HS-5 (cell line): Measurements from ENCODE around the gene RSAD1.

Source experiments
- DNase-seq: peaks from one replicate; pipeline ENCODE4 v3.0.0-alpha.2; 2012; ENCODE audit warnings: low read depth

RSAD1 gene

GRCh38 chr17:50519141-50519834, 40.6 kb downstream of the RSAD1 start:
- no peak for DNase-seq

DNA sequence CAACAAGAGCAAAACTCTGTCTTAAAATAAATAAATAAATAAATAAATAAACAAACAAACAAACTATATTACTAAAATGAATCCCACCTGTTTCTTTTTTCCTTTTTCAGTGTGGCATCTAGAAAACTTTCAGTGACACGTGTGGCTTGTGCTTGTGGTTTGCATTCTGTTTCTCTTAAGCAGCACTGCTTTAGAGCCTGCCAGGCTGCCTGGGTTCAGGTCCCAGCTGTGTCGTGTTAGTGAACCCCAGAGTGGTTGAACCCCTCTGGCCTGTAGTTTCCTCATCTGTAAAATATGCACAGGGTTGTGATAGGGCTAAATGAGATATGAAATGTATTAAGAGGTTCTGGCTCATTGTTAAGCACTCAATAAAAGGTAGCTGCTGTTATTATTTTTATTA, 41.8 kb downstream of the RSAD1 start:
- no peak for DNase-seq

DNA sequence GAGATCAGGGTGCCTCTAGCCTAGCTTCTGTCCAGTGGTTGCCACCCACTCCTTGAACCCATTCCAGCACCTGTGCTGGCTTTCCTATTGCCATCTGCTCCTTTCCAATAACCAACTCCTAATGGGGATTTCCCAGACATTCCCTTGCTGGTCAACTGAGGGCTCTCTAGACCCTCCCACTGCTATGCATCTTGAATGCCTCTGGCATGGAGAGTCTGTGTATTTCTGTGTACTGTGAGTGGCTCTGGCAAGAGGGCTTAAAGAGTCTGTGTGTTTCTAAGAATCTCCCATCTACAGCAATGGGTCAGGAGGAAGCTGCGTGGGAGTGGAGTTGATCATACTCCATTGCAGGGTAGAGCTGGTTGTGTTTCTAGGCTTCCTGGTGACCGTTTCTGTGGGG, 42.9 kb downstream of the RSAD1 start:
- no peak for DNase-seq

DNA sequence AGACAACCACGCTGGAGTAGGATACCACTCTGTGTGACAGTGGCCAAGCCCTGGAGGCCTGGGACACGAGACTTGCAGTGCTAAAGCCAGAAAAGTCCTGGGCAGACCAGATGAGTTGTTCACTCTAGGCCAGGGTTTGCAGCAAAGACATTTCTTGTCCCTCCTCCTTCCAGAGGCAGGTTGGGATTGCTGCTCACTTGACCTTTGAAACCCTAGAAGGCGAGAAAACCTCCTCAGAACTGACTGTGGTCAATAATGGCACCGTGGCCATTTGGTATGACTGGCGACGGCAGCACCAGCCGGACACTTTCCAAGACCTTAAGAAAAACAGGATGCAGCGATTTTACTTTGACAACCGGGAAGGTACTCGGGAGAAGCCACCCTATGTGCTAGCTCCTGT, 44.1 kb downstream of the RSAD1 start:
- no peak for DNase-seq

DNA sequence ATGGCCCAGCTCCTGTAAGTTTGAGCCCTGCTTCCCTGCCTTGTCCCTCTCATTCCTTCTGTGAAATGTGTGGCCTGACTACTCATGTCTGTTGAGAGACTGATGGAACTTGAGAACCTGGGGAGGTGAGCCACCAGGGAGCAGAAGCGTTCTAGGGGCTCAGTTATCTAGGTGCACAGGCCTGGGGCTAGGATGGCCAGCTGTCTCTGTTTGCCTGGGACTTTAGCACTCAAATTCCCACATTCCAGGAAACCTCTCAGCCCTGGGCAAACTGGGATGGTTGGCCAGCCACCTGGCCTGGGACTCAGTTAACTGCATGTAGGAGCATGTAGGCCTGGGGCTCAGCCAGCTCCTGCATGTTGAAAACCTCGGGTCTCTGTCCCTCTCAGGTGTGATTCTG, 44.5 kb downstream of the RSAD1 start:
- DNase-seq: no peak

DNA sequence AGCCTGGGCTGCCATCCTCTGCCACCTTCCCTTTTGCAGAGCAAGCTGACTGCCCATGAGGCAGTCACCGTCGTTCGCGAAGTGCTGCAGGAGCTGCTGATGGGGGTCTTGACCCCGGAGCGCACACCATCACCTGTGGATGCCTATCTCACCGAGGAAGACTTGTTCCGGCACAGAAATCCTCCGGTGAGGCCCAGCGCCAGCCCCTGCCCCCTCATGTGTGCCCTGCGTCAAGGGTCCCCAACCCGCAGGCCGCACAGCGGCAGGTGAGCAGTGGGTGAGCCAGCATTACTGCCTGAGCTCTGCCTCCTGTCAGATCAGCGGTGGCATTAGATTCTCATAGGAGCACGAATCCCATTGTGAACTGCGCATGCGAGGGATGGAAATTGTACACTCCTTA, 46.2 kb downstream of the RSAD1 start:
- no peak for DNase-seq

DNA sequence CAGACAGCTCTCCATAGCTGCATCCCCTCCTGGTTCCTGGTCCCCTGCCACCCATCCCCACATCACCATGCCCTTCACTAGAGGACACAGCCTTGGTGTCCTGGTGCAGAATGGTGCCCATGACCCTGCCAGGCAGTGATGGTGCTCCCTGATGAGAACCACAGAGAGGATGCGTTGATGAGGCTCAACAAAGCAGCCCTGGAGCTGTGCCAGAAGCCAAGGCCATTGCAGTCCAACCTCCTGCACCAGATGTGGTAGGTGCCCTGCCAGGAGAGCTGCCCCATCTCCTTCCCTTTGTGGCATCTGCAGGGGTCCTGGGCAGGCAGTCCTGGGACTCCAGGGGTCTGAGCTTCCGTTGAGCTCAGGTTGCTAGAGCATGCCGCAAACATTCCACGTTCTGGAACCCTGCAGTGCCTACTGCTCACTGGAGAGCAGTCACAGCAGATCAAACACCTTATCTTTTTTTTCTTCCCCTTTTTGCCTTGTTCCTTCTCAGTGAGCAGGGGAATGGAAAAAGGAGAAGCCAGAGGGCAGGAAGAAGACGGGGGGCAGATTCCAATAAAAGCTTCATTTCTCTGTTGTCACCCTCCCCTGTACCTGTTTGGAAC, 48.6 kb downstream of the RSAD1 start:
- DNase-seq: no peak

- DNase-seq: no peak
These were observed 49.4 kb downstream of the RSAD1 start for GRCh38 chr17:50527949-50528474.

- DNase-seq: no peak
These were observed 51.2 kb downstream of the RSAD1 start for GRCh38 chr17:50529849-50530248.

GRCh38 chr17:50531428-50532025, 52.9 kb downstream of the RSAD1 start:
- no peak for DNase-seq

DNA sequence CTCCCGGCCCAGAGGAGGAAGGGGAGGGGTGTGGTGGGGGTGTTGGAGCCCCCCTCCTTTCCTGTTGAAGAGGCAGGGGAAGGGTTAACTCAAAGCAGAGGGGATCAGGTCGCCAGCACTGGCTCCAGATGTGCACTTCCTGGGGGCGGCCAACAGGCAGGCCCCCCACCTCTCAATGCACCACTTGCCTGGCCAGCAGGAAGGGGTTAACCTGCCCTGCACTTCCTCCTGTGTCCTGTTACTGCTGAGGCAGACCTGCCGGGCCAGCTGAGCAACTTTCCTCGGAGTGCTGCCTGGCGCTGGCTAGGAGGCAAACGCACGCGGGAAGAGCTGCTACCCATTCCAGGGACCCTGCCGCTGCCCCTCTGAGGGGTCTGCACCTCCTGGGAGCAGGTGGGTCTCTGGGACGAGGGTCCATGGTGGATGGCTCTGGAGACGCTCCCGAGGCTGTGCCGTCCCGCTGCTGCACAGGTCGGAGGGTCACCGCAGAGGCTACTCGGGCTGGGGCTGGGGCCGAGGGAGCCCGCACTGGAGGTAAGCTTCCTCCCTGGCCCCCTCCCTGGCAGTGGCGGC, 53.9 kb downstream of the RSAD1 start, which contains the start of gene EPN3:
TSS of gene EPN3 (plus strand) at position 284 of the 573 bp plus-strand sequence. CDS start 3,822 bp downstream, outside the sequence.
- DNase-seq: no peak

GRCh38 chr17:50533185-50533584, 54.5 kb downstream of the RSAD1 start:
- no peak for DNase-seq

GRCh38 chr17:50533720-50534148, 55.1 kb downstream of the RSAD1 start:
- DNase-seq: no peak

- DNase-seq: no peak
These were observed 55.7 kb downstream of the RSAD1 start for GRCh38 chr17:50534222-50534978.

- no peak for DNase-seq
These were observed 56.3 kb downstream of the RSAD1 start for GRCh38 chr17:50534979-50535326.

DNA sequence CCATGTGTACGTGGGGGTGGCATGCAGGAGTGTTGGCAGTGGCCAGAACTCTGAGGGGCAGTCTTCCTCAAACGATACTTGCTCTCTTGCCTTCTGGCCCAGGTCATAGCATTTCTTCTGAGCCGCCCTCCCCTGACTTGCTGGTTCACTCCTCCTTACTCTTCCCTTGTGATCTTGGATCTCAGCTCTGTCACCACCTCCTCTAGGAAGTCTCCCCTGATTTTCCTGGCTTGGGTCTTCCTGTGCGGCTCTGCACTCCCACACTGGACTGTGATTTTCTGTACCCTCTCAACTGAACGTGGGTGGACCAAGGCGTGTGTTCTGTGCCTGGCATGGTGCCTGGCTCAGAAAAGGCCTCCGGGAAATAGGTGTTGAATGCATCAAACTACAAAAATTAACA, 56.7 kb downstream of the RSAD1 start:
- DNase-seq: no peak
